Articular chondrocyte of knee joint (primary cell): Measurements from ENCODE around the gene QTRT2. TPM values are rescaled to one million over a fixed set of nuclear protein-coding genes. Genes with fewer than 3 reads are reported as not detected.

Experiments used
- total RNA-seq: library from RNA; depleted of rRNA; stranded (reverse); fragments of >200 nt; gene quantifications from 2 replicates; pipeline ENCODE4 v1.2.3, GENCODE V29; 2012

The QTRT2 gene
- 19.3 and 20.0 TPM in 2 replicates for total RNA-seq

GRCh38 chr3:114056130-114057010 is at the start of gene QTRT2, which contains the start of gene CCDC191:
Gene QTRT2, plus strand, starts transcription at chr3:114056737. Its CDS starts 8,521 bp downstream, at chr3:114065258.
Gene CCDC191, minus strand, starts transcription at chr3:114056526. Its CDS starts 60 bp downstream, at chr3:114056466.

Other genes starting within 250 kb of the QTRT2 start
- 2.2 and 5.8 TPM in 2 replicates for gene GRAMD1C, start 217.9 kb upstream of the QTRT2 start, total RNA-seq
- 1.8 and 4.1 TPM in 2 replicates for gene ZDHHC23, start 108.7 kb upstream of the QTRT2 start, total RNA-seq
- 5.0 and 5.4 TPM in 2 replicates for gene CCDC191, start 211 bp upstream of the QTRT2 start, total RNA-seq
- not detected in 2 replicates for gene DRD3, start 122.3 kb downstream of the QTRT2 start, total RNA-seq
- gene ZNF80, start 180.8 kb downstream of the QTRT2 start, total RNA-seq, result not detected in 2 replicates
- not detected in 2 replicates for gene TIGIT, start 237.3 kb downstream of the QTRT2 start, total RNA-seq